PC-9 (cell line): ENCODE data around the gene CDR2L. TPM values are rescaled to one million over a fixed set of nuclear protein-coding genes. Genes with fewer than 3 reads are reported as not detected.
"Not testable (repeated sequence)": the region's sequence is repeated elsewhere in the genome, so short reads cannot be mapped to it uniquely, and the experiment has no call there.

Source experiments
- BruUV-seq: library from RNA; stranded (reverse); fragments of 400-500 nt; replicated peaks from 2 replicates; lab custom pipeline; 2021; lab: Mats Ljungman, UMichigan
- CTCF ChIA-PET: fragments of 300-600 bp; sonication (Branson Sonifier 250); formaldehyde crosslinking; loops from one replicate; lab custom pipeline; 2022; ENCODE audit warnings: antibody characterized with exemption; lab: Charles Lee
- POLR2A ChIA-PET: fragments of 300-600 bp; sonication (Branson Sonifier 250); formaldehyde crosslinking; loops from one replicate; lab custom pipeline; 2022; ENCODE audit warnings: antibody characterized with exemption; ENCODE audit not compliant: unreplicated experiment; lab: Charles Lee
- DNase-seq, 2 experiments: peaks; one replicate each; pipeline versions ENCODE4 v3.0.0 to v3.0.0-alpha.2; 2015 to 2022; ENCODE audit warnings: mixed read lengths in 1 of 2
- H2AFZ ChIP-seq: fragments of 200-600 bp; sonication (generic); 2 replicates; pipeline ENCODE4 v1.8.1; 2017; ENCODE audit warnings: antibody characterized with exemption
- H3F3A ChIP-seq: fragments of 200-600 bp; sonication (generic); 2 replicates; pipeline ENCODE4 v1.8.1; 2017; ENCODE audit warnings: antibody characterized with exemption, mild to moderate bottlenecking, low read depth; ENCODE audit not compliant: insufficient read depth
- H3K27ac ChIP-seq: fragments of 200-600 bp; sonication (generic); 2 replicates; pipeline ENCODE4 v1.6.1; 2016; ENCODE audit warnings: mixed run types
- H3K27me3 ChIP-seq: fragments of 200-600 bp; sonication (generic); 2 replicates; pipeline ENCODE4 v1.6.1; 2016; ENCODE audit warnings: low read depth, mixed run types; ENCODE audit not compliant: insufficient read depth
- H3K36me3 ChIP-seq: fragments of 200-600 bp; sonication (generic); 2 replicates; pipeline ENCODE4 v1.6.1; 2016; ENCODE audit warnings: low read depth, mixed run types
- H3K4me1 ChIP-seq: fragments of 200-600 bp; sonication (generic); replicated peaks from 2 replicates; pipeline ENCODE4 v1.6.1; 2016; ENCODE audit warnings: mixed run types; ENCODE audit not compliant: insufficient read depth
- H3K4me2 ChIP-seq: fragments of 200-600 bp; sonication (generic); 2 replicates; pipeline ENCODE4 v1.6.1; 2017; ENCODE audit warnings: mixed run types
- H3K4me3 ChIP-seq: fragments of 200-600 bp; sonication (generic); 2 replicates; pipeline ENCODE4 v1.6.1; 2016; ENCODE audit warnings: mixed run types
- H3K79me2 ChIP-seq: fragments of 200-600 bp; sonication (generic); 2 replicates; pipeline ENCODE4 v1.6.1; 2017; ENCODE audit warnings: low read depth, mixed run types
- H3K9me2 ChIP-seq: fragments of 200-600 bp; sonication (generic); 2 replicates; pipeline ENCODE4 v1.8.1; 2017; ENCODE audit warnings: mild to moderate bottlenecking; ENCODE audit not compliant: insufficient read depth
- H3K9me3 ChIP-seq: fragments of 200-600 bp; sonication (generic); 2 replicates; pipeline ENCODE4 v1.8.1; 2016; ENCODE audit warnings: low read depth; ENCODE audit not compliant: insufficient read depth
- H4K20me1 ChIP-seq: fragments of 200-600 bp; sonication (generic); 2 replicates; pipeline ENCODE4 v1.8.1; 2017; ENCODE audit not compliant: insufficient read depth
- CTCF ChIP-seq: fragments of 200-600 bp; sonication (generic); conservative IDR thresholded peaks from 2 replicates; pipeline ENCODE4 v1.6.1; 2017; ENCODE audit warnings: mixed run types, antibody characterized with exemption, mild to moderate bottlenecking, moderate library complexity
- EZH2 ChIP-seq: fragments of 200-600 bp; sonication (generic); IDR thresholded peaks from 2 replicates; pipeline ENCODE4 v1.8.0; 2017; ENCODE audit warnings: antibody characterized with exemption, low read depth
- intact Hi-C: fragments of 100-400 bp; cut with micrococcal nuclease; formaldehyde crosslinking; loops from one replicate; pipeline ENCODE4 v1.10.0; 2022; ENCODE audit not compliant: unreplicated experiment
- total RNA-seq: library from RNA; stranded (reverse); gene quantifications from 2 replicates; pipeline ENCODE4 v1.2.3, GENCODE V29; 2021

The CDR2L gene
- total RNA-seq, 1 experiment from 2014 or later = 15.1 TPM

GRCh38 chr17:74981318-74981978 is 6.0 kb upstream of the CDR2L start:
- Histone ChIP-seq H3K9me3 (no peaks in the 10 kb centered on the region), H3K9me2 (no peaks in the 10 kb centered on the region), H3K36me3 (no peaks in the 10 kb centered on the region), H3K27ac (no peak overlapping the region), H4K20me1 (no peaks in the 10 kb centered on the region), H3K4me1 (peaks cover 11% of the 10 kb centered on the region), H3F3A (peaks cover 14% of the 10 kb centered on the region; the same call in 1 of the 2 replicates), H2AFZ (peak overlapping the region; percentile 79), H3K4me3 (peak overlapping the region; percentile 64), H3K4me2 (peak overlapping the region; percentile 72), H3K27me3 (no peaks in the 10 kb centered on the region), H3K79me2 (no peaks in the 10 kb centered on the region)
- CTCF ChIA-PET = no interaction called here
- TSS peak; percentile 91 for BruUV-seq
- POLR2A ChIA-PET = no interaction called here
- no peak for DNase-seq
- intact Hi-C loops = no loop called here
- TF ChIP-seq CTCF = no peak
- no peak for TF ChIP-seq EZH2

- DNase-seq = peak; percentile 51 to 67
- H3K4me1 ChIP-seq = peaks cover 18% of the 10 kb centered on the region
- intact Hi-C loops = loop anchor here (2.0 kb wide), 1 partner anchor 53 kb away; no protein-coding TSS in a partner anchor
- no peaks in the 10 kb centered on the region for H3K27me3 ChIP-seq
- BruUV-seq = TSS peak; percentile 67
- POLR2A ChIA-PET = interaction anchor here (0.6 kb wide), 1 partner anchor 16 kb away, joined by 4 read pairs; no protein-coding TSS in a partner anchor
- H3K4me2 ChIP-seq = peak overlapping the region; percentile 72
- no peak for TF ChIP-seq EZH2
- TF ChIP-seq CTCF = no peak
- CTCF ChIA-PET = interaction anchor here (0.6 kb wide), 1 partner anchor 78 kb away, joined by 6 read pairs; no protein-coding TSS in a partner anchor
- no peaks in the 10 kb centered on the region for H3K9me3 ChIP-seq
- H2AFZ ChIP-seq = peak overlapping the region; percentile 79
- no peak overlapping the region for H3K27ac ChIP-seq
- H3K4me3 ChIP-seq = peak overlapping the region; percentile 64
- no peaks in the 10 kb centered on the region for H4K20me1 ChIP-seq
- no peaks in the 10 kb centered on the region for H3K36me3 ChIP-seq
- peaks cover 21% of the 10 kb centered on the region; the same call in 1 of the 2 replicates for H3F3A ChIP-seq
- no peaks in the 10 kb centered on the region for H3K9me2 ChIP-seq
- H3K79me2 ChIP-seq = no peaks in the 10 kb centered on the region
Measured at GRCh38 chr17:74981979-74982662, 5.3 kb upstream of the CDR2L start.

- H3K4me3 ChIP-seq = peak overlapping the region; percentile 64; the same call in 1 of the 2 replicates
- not testable (repeated sequence) for DNase-seq, H3K36me3 ChIP-seq, H3K27ac ChIP-seq, H3K79me2 ChIP-seq, H4K20me1 ChIP-seq, H3K9me2 ChIP-seq, BruUV-seq, H3K27me3 ChIP-seq, H3K9me3 ChIP-seq
- POLR2A ChIA-PET = interaction anchor here (0.6 kb wide), 2 partner anchors 17 to 114 kb away, joined by 3 to 4 read pairs; no protein-coding TSS in a partner anchor
- CTCF ChIA-PET = interaction anchor here (0.6 kb wide), 1 partner anchor 77 kb away, joined by 6 read pairs; no protein-coding TSS in a partner anchor
- H3K4me1 ChIP-seq = peaks cover 19% of the 10 kb centered on the region
- H2AFZ ChIP-seq = peak overlapping the region; percentile 79
- H3K4me2 ChIP-seq = peak overlapping the region; percentile 72
- intact Hi-C loops = loop anchor here (2.0 kb wide), 1 partner anchor 52 kb away; no protein-coding TSS in a partner anchor
- H3F3A ChIP-seq = peaks cover 22% of the 10 kb centered on the region; the same call in 1 of the 2 replicates
Measured at GRCh38 chr17:74982663-74983313, 4.6 kb upstream of the CDR2L start.
